ENCODE measurements around the gene RBKS. TPM values are rescaled to one million over a fixed set of nuclear protein-coding genes. Genes with fewer than 3 reads are reported as not detected.

Gene RBKS
- total and polyA plus RNA-seq, 2 of the 8 experiments (the other 6 are each of a cell fraction or from before 2014, with no cell fraction given), result 1.1 to 1.5 TPM

GRCh38 chr2:27893006-27893405, 2.8 kb upstream of the RBKS start:
- Histone ChIP-seq H2AFZ (ENCODE audit: low read length) (no peak overlapping the region), H3K79me2 (ENCODE audit: control insufficient read depth in 1 of 2, insufficient read depth in 2 of 2, low read length in 2 of 2) (0 out of 4 replicates have a peak, but pooled peaks cover 0 to 3% of the 10 kb centered on the region in 2 experiments), H3K56ac (replicated peaks; ENCODE audit: insufficient read length, low read depth, low read length) (no peak overlapping the region), H3K79me1 (ENCODE audit: low read depth, low read length) (no peaks in the 10 kb centered on the region), H3K27ac (ENCODE audit: low read depth, low read length) (no peak overlapping the region), H4K5ac (ENCODE audit: insufficient read length, low read depth, low read length) (no peak overlapping the region), H2BK120ac (replicated peaks; ENCODE audit: low read depth, low read length) (no peak overlapping the region), H3K23me2 (ENCODE audit: low read depth, low read length) (peaks cover 6% of the 10 kb centered on the region), H2BK15ac (ENCODE audit: low read length) (no peak overlapping the region), H3K4ac (replicated peaks; ENCODE audit: insufficient read length, low read depth, low read length) (no peak overlapping the region), H2AK5ac (ENCODE audit: low read depth, low read length) (no peak overlapping the region), H3K14ac (ENCODE audit: insufficient read length) (no peak overlapping the region), H3K4me3 (ENCODE audit: extremely low read depth in 1 of 4, insufficient read depth in 2 of 4, low read depth in 3 of 4, low read length in 4 of 4) (no peak overlapping the region), H2BK5ac (ENCODE audit: low read depth, low read length) (no peak overlapping the region), H3K27me3 (replicated peaks in 1 of 4; ENCODE audit: control insufficient read depth in 3 of 4, extremely low read depth in 1 of 4, insufficient read depth in 3 of 4, low read length in 3 of 4) (no peaks in the 10 kb centered on the region), H3K36me3 (ENCODE audit: control insufficient read depth in 2 of 4, insufficient read depth in 4 of 4, low read length in 3 of 4) (no peaks in the 10 kb centered on the region; a peak in 2 of 8 replicates), H4K8ac (ENCODE audit: extremely low read depth, insufficient read depth, low read length) (no peak overlapping the region), H4K91ac (replicated peaks; ENCODE audit: insufficient read length, low read length) (no peak overlapping the region), H3K9ac (replicated peaks in 1 of 4; ENCODE audit: extremely low read depth in 1 of 4, low read depth in 3 of 4, low read length in 3 of 4) (no peak overlapping the region), H3K4me2 (ENCODE audit: insufficient read depth in 1 of 2, low read depth in 2 of 2, low read length in 2 of 2) (no peak overlapping the region), H2BK20ac (ENCODE audit: low read length) (no peak overlapping the region), H3K4me1 (replicated peaks in 1 of 4; ENCODE audit: control insufficient read depth in 3 of 4, insufficient read depth in 4 of 4, low read length in 3 of 4) (no peaks in the 10 kb centered on the region), H3K23ac (ENCODE audit: insufficient read length) (no peak overlapping the region), H3K9me3 (ENCODE audit: insufficient read depth in 2 of 2, low read depth in 1 of 2, low read length in 1 of 2) (no peaks in the 10 kb centered on the region), H3K18ac (ENCODE audit: extremely low read depth, low read length) (no peak overlapping the region), H2BK12ac (ENCODE audit: low read depth, low read length) (no peak overlapping the region), H4K20me1 (replicated peaks in 1 of 2; ENCODE audit: control insufficient read depth in 1 of 2, insufficient read depth in 2 of 2, low read length in 2 of 2) (no peaks in the 10 kb centered on the region)
- no peak for FAIRE-seq
- ChIA-PET POLR2A (ENCODE audit: partially characterized antibody) (no interaction called here), CTCF (ENCODE audit: partially characterized antibody) (interaction anchor here (0.8 kb wide), 1 partner anchor 140 kb away, joined by 3 read pairs; no protein-coding TSS in a partner anchor)
- TF ChIP-seq NRF1 (IDR thresholded peaks at IDR 0.05; ENCODE audit: low read depth, low read length), result no peak
- TF ChIP-seq FOSL1 (IDR thresholded peaks at IDR 0.05; ENCODE audit: insufficient read depth, low read depth, low read length), result no peak
- TF ChIP-seq RXRA (IDR thresholded peaks at IDR 0.05; ENCODE audit: insufficient read depth, low read depth, low read length), result no peak
- no peak for TF ChIP-seq SP4 (IDR thresholded peaks at IDR 0.05; ENCODE audit: low read length)
- no peak for TF ChIP-seq GTF2F1 (IDR thresholded peaks at IDR 0.05; ENCODE audit: borderline replicate concordance, low read depth, low read length)
- no peak for TF ChIP-seq SAP30 (IDR thresholded peaks at IDR 0.05; ENCODE audit: insufficient read depth, insufficient replicate concordance, low read length)
- no peak for TF ChIP-seq TAF7 (optimal IDR thresholded peaks at IDR 0.05; ENCODE audit: borderline replicate concordance, low read depth, low read length)
- no peak for TF ChIP-seq SP1 (IDR thresholded peaks at IDR 0.05; ENCODE audit: low read depth, low read length)
- 91% methylated on average over 3 of the region's 3 CpGs; no CpG with 5 or more reads in 1 of the 2 experiments for WGBS, 2 experiments (ENCODE audit: extremely low coverage in 1 of 2, insufficient coverage in 1 of 2, insufficient read length in 1 of 2, insufficient replicate concordance in 2 of 2, low coverage in 1 of 2, low lambda C conversion rate in 2 of 2, missing lambda C conversion rate in 1 of 2)
- DNase-seq (ENCODE audit: low read depth in 1 of 2, low spot score in 2 of 2), result no peak

Data from H1 (cell line).